ENCODE measurements around the gene ABCA5. TPM values are rescaled to one million over a fixed set of nuclear protein-coding genes. Genes with fewer than 3 reads are reported as not detected.

Gene ABCA5
- total and polyA plus RNA-seq, 2 of the 13 experiments (the other 11 are each of a cell fraction or from before 2014, with no cell fraction given), result 9.7 to 10.1 TPM

GRCh38 chr17:69375229-69375628 lies 48.3 kb upstream of the ABCA5 start (continued):
- TF ChIP-seq ZNF850 (CRISPR knock-in tag; conservative IDR thresholded peaks at IDR 0.05) (no peak), NCOA2 (CRISPR knock-in tag; IDR thresholded peaks at IDR 0.05) (no peak), GATA4 (IDR thresholded peaks at IDR 0.05; ENCODE audit: borderline replicate concordance, low read depth) (no peak), FOXK1 (CRISPR knock-in tag; IDR thresholded peaks at IDR 0.05; ENCODE audit: borderline replicate concordance, low read depth) (no peak)

- no peaks in the 10 kb centered on the region for H3K36me3 ChIP-seq (replicated peaks in 1 of 2; ENCODE audit: control insufficient read depth in 1 of 2, insufficient read depth in 2 of 2, low read length in 2 of 2)
- intact Hi-C loops (cut with micrococcal nuclease; ENCODE audit: unreplicated experiment), result no loop called here
- H4K20me1 ChIP-seq (ENCODE audit: insufficient read depth, low read length), result no peaks in the 10 kb centered on the region
- ChIA-PET POLR2A (no interaction called here), CTCF (ENCODE audit: low intra/inter-chr PET ratio, low total read pairs) (no interaction called here)
- H3K79me2 ChIP-seq (ENCODE audit: insufficient read depth, low read length), result no peaks in the 10 kb centered on the region
- peaks cover 6% of the 10 kb centered on the region for H3K4me1 ChIP-seq (ENCODE audit: insufficient read depth, low read length)
- ATAC-seq (no peak), FAIRE-seq (no peak), DNase-seq (ENCODE audit: low spot score) (no peak)
- no peak overlapping the region for H3K4me2 ChIP-seq (ENCODE audit: low read depth, low read length)
- in situ Hi-C loops (cut with HindIII; ENCODE audit: extremely low pct_ligation_motif_present, low pct_unique_long_range_greater_than_20kb), result no loop called here
- no peak overlapping the region for H3K27ac ChIP-seq (ENCODE audit: extremely low read length, insufficient read depth, low read length)
- BruUV-seq (replicated peaks), result no TSS peak
- 0% methylated on average over 2 of the region's 2 CpGs for WGBS (ENCODE audit: low lambda C conversion rate)
- H3K9ac ChIP-seq (ENCODE audit: insufficient read depth, low read depth, low read length), result no peak overlapping the region
- no peaks in the 10 kb centered on the region for H3K27me3 ChIP-seq (ENCODE audit: control insufficient read depth in 1 of 2, insufficient read depth in 2 of 2, low read length in 2 of 2)
- H2AFZ ChIP-seq (ENCODE audit: low read length), result no peak overlapping the region
- no peaks in the 10 kb centered on the region for H3K9me3 ChIP-seq (ENCODE audit: low read length)
- H3K4me3 ChIP-seq (replicated peaks in 1 of 3; ENCODE audit: insufficient read depth in 1 of 3, low read depth in 2 of 3, low read length in 3 of 3), result no peak overlapping the region
- peak; percentile 48 for TF ChIP-seq HNF4A (CRISPR knock-in tag; IDR thresholded peaks at IDR 0.05)
- no peak for TF ChIP-seq ZNF550 (CRISPR knock-in tag; IDR thresholded peaks at IDR 0.05; ENCODE audit: borderline replicate concordance)
Measured at GRCh38 chr17:69373069-69373468, 46.1 kb upstream of the ABCA5 start.

- no TSS peak for BruUV-seq (replicated peaks)
- Histone ChIP-seq H3K27ac (ENCODE audit: extremely low read length, insufficient read depth, low read length) (no peak overlapping the region), H4K20me1 (ENCODE audit: insufficient read depth, low read length) (no peaks in the 10 kb centered on the region), H3K27me3 (ENCODE audit: control insufficient read depth in 1 of 2, insufficient read depth in 2 of 2, low read length in 2 of 2) (no peaks in the 10 kb centered on the region; a peak in 1 of 5 replicates), H3K4me1 (ENCODE audit: insufficient read depth, low read length) (no peaks in the 10 kb centered on the region), H3K9me3 (ENCODE audit: low read length) (no peaks in the 10 kb centered on the region), H3K9ac (ENCODE audit: insufficient read depth, low read depth, low read length) (no peak overlapping the region), H2AFZ (ENCODE audit: low read length) (no peak overlapping the region), H3K4me3 (replicated peaks in 1 of 3; ENCODE audit: insufficient read depth in 1 of 3, low read depth in 2 of 3, low read length in 3 of 3) (no peak overlapping the region), H3K36me3 (replicated peaks in 1 of 2; ENCODE audit: control insufficient read depth in 1 of 2, insufficient read depth in 2 of 2, low read length in 2 of 2) (no peaks in the 10 kb centered on the region), H3K4me2 (ENCODE audit: low read depth, low read length) (no peak overlapping the region), H3K79me2 (ENCODE audit: insufficient read depth, low read length) (no peaks in the 10 kb centered on the region)
- intact Hi-C loops (cut with micrococcal nuclease; ENCODE audit: unreplicated experiment) (no loop called here), in situ Hi-C loops (cut with HindIII; ENCODE audit: extremely low pct_ligation_motif_present, low pct_unique_long_range_greater_than_20kb) (no loop called here)
- DNase-seq (ENCODE audit: low spot score) (no peak), FAIRE-seq (no peak), ATAC-seq (no peak)
- POLR2A ChIA-PET, result no interaction called here
- CTCF ChIA-PET (ENCODE audit: low intra/inter-chr PET ratio, low total read pairs), result no interaction called here
- no peak for TF ChIP-seq REL (CRISPR knock-in tag; conservative IDR thresholded peaks at IDR 0.05)
- 48% methylated on average over 3 of the region's 3 CpGs for WGBS (ENCODE audit: low lambda C conversion rate)
Measured at GRCh38 chr17:69367298-69367697, 40.4 kb upstream of the ABCA5 start.
